NCI-H1694 treated with DMSO at 0.1 percent for 48 hours (cell line): ENCODE measurements around the gene AP2A2.

Experiments
- DNase-seq: peaks from one replicate; lab custom pipeline; 2025; lab: John Stamatoyannopoulos, UW

Gene AP2A2

GRCh38 chr11:898540-899190, 27.0 kb upstream of the AP2A2 start:
- no peak for DNase-seq

- no peak for DNase-seq
Observed at GRCh38 chr11:899724-900123, 25.9 kb upstream of the AP2A2 start.

GRCh38 chr11:900545-900944, 25.1 kb upstream of the AP2A2 start:
- DNase-seq: no peak

- no peak for DNase-seq
Observed at GRCh38 chr11:901452-902061, 24.1 kb upstream of the AP2A2 start.

- no peak for DNase-seq
Observed at GRCh38 chr11:904380-904779, 21.3 kb upstream of the AP2A2 start.

GRCh38 chr11:905952-906351, 19.7 kb upstream of the AP2A2 start:
- DNase-seq: no peak

- no peak for DNase-seq
Observed at GRCh38 chr11:907668-908067, 18.0 kb upstream of the AP2A2 start.

- DNase-seq: no peak
Observed at GRCh38 chr11:908273-908672, 17.4 kb upstream of the AP2A2 start.

- no peak for DNase-seq
Observed at GRCh38 chr11:909406-909805, 16.3 kb upstream of the AP2A2 start.

GRCh38 chr11:910044-910588, 15.6 kb upstream of the AP2A2 start:
- DNase-seq: no peak

GRCh38 chr11:910589-911030, 15.1 kb upstream of the AP2A2 start, which contains the start of gene CHID1:
TSS of gene CHID1 (minus strand) at chr11:910810. CDS start at chr11:904816, 5,994 bp downstream.
- DNase-seq: peak; percentile 45

- no peak for DNase-seq
Observed at GRCh38 chr11:911031-911889, 14.4 kb upstream of the AP2A2 start.

- DNase-seq: no peak
Observed at GRCh38 chr11:911890-912219, 13.8 kb upstream of the AP2A2 start.

GRCh38 chr11:912266-912665, 13.4 kb upstream of the AP2A2 start:
- DNase-seq: no peak

GRCh38 chr11:913043-913442, 12.6 kb upstream of the AP2A2 start:
- no peak for DNase-seq

- no peak for DNase-seq
Observed at GRCh38 chr11:914204-914603, 11.5 kb upstream of the AP2A2 start.

- DNase-seq: no peak
Observed at GRCh38 chr11:914747-915501, 10.7 kb upstream of the AP2A2 start.

GRCh38 chr11:917426-917825, 8.2 kb upstream of the AP2A2 start:
- DNase-seq: no peak

GRCh38 chr11:921921-922678, 3.6 kb upstream of the AP2A2 start:
- DNase-seq: no peak

GRCh38 chr11:923691-924405, 1.8 kb upstream of the AP2A2 start:
- DNase-seq: no peak
